HepG2 (cell line): ENCODE data around the gene F7. TPM values are rescaled to one million over a fixed set of nuclear protein-coding genes. Genes with fewer than 3 reads are reported as not detected.
A peak's percentile ranks its signal among the peaks of the same experiment; 100 is the strongest.

Source experiments
- ARID3A ChIP-seq: IDR thresholded peaks from 2 replicates; pipeline ENCODE4 v1.6.1; 2012; ENCODE audit warnings: low read depth, low read length, improper control_type of control experiment
- ATF1 ChIP-seq: IDR thresholded peaks from 2 replicates; pipeline ENCODE4 v1.6.1; 2016; ENCODE audit warnings: mild to moderate bottlenecking, control low read depth
- BRF2 ChIP-seq: sonication (generic); formaldehyde crosslinking; IDR thresholded peaks from 2 replicates; pipeline ENCODE4 v1.8.1; 2022; ENCODE audit warnings: mild to moderate bottlenecking, missing genetic modification reagents
- DNMT3B ChIP-seq: conservative IDR thresholded peaks from 2 replicates; pipeline ENCODE4 v1.6.1; 2016; ENCODE audit warnings: missing biosample characterization, control low read depth
- HMG20A ChIP-seq: IDR thresholded peaks from 2 replicates; pipeline ENCODE4 v1.6.1; 2016; ENCODE audit warnings: borderline replicate concordance
- PITX1 ChIP-seq: sonication (generic); formaldehyde crosslinking; IDR thresholded peaks from 2 replicates; pipeline ENCODE4 v1.5.1; 2020; ENCODE audit warnings: mild to moderate bottlenecking, missing genetic modification reagents
- PRPF4 ChIP-seq: fragments of 200-400 bp; formaldehyde crosslinking; IDR thresholded peaks from 2 replicates; pipeline ENCODE4 v1.6.1; 2016; ENCODE audit warnings: low read length, low read depth; ENCODE audit not compliant: poor library complexity, severe bottlenecking
- RARG ChIP-seq: sonication (generic); formaldehyde crosslinking; IDR thresholded peaks from 2 replicates; pipeline ENCODE4 v1.4.0; 2020; ENCODE audit warnings: low read depth, mild to moderate bottlenecking, missing genetic modification reagents
- TERF1 ChIP-seq: sonication (generic); formaldehyde crosslinking; IDR thresholded peaks from 2 replicates; pipeline ENCODE4 v1.8.0; 2022; ENCODE audit warnings: mild to moderate bottlenecking, missing genetic modification reagents, moderate library complexity
- YY1 ChIP-seq: IDR thresholded peaks from 2 replicates; pipeline ENCODE4 v1.6.1; 2011; ENCODE audit warnings: low read length, low read depth, moderate library complexity, mild to moderate bottlenecking; ENCODE audit not compliant: insufficient read depth, insufficient replicate concordance
- ZNF180 ChIP-seq: sonication (generic); formaldehyde crosslinking; IDR thresholded peaks from 2 replicates; pipeline ENCODE4 v1.4.0; 2020; ENCODE audit warnings: low read depth, missing genetic modification reagents, borderline replicate concordance
- ZNF205 ChIP-seq: IDR thresholded peaks from 2 replicates; pipeline ENCODE4 v1.6.1; 2018; ENCODE audit warnings: missing biosample characterization, missing genetic modification reagents
- ZNF644 ChIP-seq: IDR thresholded peaks from 2 replicates; pipeline ENCODE4 v1.6.1; 2016; ENCODE audit warnings: low read depth
- ZNF770 ChIP-seq: sonication (generic); formaldehyde crosslinking; IDR thresholded peaks from 2 replicates; pipeline ENCODE4 v1.5.0; 2020; ENCODE audit warnings: mild to moderate bottlenecking, missing genetic modification reagents
- ZNF772 ChIP-seq: sonication (generic); formaldehyde crosslinking; IDR thresholded peaks from 2 replicates; pipeline ENCODE4 v1.5.0; 2020; ENCODE audit warnings: mild to moderate bottlenecking, missing genetic modification reagents
- ZSCAN21 ChIP-seq: sonication (generic); formaldehyde crosslinking; IDR thresholded peaks from 2 replicates; pipeline ENCODE4 v1.8.0; 2022; ENCODE audit warnings: mild to moderate bottlenecking, missing genetic modification reagents, moderate library complexity, borderline replicate concordance
- polyA plus RNA-seq, 8 experiments: library from polyadenylated mRNA; depleted of rRNA in 3 of 8; stranded (reverse) in 7 of 8; unstranded in 1 of 8; fragments of >200 nt; fragmentation: Illumina TruSeq in 4 of 8; extraction: Trizol in 4 of 8; gene quantifications; 2 replicates each; pipeline versions ENCODE4 v1.2.1 to v1.2.3, GENCODE V29; 2011 to 2016; ENCODE audit warnings: low read depth in 4 of 8, missing spikeins in 1 of 8, mixed read lengths in 1 of 8; ENCODE audit not compliant: insufficient read depth in 1 of 8
- total RNA-seq, 5 experiments: library from RNA; depleted of rRNA; stranded (reverse); fragments of >200 nt; fragmentation: Illumina TruSeq; extraction: Trizol; gene quantifications; 2 replicates each; pipeline ENCODE4 v1.2.3, GENCODE V29; 2016; ENCODE audit warnings: low read depth in 1 of 5
- TF ChIP-seq, protein P1 (sequence below): sonication (generic); formaldehyde crosslinking; IDR thresholded peaks from 2 replicates; pipeline ENCODE4 v1.8.0; 2022; ENCODE audit warnings: mild to moderate bottlenecking, missing genetic modification reagents; ENCODE audit not compliant: insufficient replicate concordance
- TF ChIP-seq, protein P2 (sequence below): sonication (generic); formaldehyde crosslinking; IDR thresholded peaks from 2 replicates; pipeline ENCODE4 v1.5.0; 2020; ENCODE audit warnings: mild to moderate bottlenecking, missing genetic modification reagents

Gene F7
- total and polyA plus RNA-seq, 2 of the 13 experiments (the other 11 are each of a cell fraction or from before 2014, with no cell fraction given), result 12.6 to 26.5 TPM

GRCh38 chr13:113138792-113139551, 33.4 kb downstream of the F7 start (continued):
- peak; percentile 89; the same call in 1 of the 2 replicates for TF ChIP-seq RARG
- TF ChIP-seq DNMT3B, result 0 out of 2 replicates have a peak, but pooled peaks have one; percentile 37
- TF ChIP-seq ATF1, result peak; percentile 73; the same call in 1 of the 2 replicates
- peak; percentile 68; the same call in 1 of the 2 replicates for TF ChIP-seq ZNF205 (CRISPR knock-in tag)
- no peak for TF ChIP-seq ZNF180 (CRISPR knock-in tag)
- peak; percentile 84 for TF ChIP-seq YY1
- peak; percentile 51 for TF ChIP-seq ZNF770
- TF ChIP-seq ZSCAN21 (CRISPR knock-in tag), result no peak
- TF ChIP-seq, protein P1, sequence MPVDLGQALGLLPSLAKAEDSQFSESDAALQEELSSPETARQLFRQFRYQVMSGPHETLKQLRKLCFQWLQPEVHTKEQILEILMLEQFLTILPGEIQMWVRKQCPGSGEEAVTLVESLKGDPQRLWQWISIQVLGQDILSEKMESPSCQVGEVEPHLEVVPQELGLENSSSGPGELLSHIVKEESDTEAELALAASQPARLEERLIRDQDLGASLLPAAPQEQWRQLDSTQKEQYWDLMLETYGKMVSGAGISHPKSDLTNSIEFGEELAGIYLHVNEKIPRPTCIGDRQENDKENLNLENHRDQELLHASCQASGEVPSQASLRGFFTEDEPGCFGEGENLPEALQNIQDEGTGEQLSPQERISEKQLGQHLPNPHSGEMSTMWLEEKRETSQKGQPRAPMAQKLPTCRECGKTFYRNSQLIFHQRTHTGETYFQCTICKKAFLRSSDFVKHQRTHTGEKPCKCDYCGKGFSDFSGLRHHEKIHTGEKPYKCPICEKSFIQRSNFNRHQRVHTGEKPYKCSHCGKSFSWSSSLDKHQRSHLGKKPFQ (CRISPR knock-in tag), result peak; percentile 87
- no peak for TF ChIP-seq TERF1 (CRISPR knock-in tag)
- TF ChIP-seq, protein P2, sequence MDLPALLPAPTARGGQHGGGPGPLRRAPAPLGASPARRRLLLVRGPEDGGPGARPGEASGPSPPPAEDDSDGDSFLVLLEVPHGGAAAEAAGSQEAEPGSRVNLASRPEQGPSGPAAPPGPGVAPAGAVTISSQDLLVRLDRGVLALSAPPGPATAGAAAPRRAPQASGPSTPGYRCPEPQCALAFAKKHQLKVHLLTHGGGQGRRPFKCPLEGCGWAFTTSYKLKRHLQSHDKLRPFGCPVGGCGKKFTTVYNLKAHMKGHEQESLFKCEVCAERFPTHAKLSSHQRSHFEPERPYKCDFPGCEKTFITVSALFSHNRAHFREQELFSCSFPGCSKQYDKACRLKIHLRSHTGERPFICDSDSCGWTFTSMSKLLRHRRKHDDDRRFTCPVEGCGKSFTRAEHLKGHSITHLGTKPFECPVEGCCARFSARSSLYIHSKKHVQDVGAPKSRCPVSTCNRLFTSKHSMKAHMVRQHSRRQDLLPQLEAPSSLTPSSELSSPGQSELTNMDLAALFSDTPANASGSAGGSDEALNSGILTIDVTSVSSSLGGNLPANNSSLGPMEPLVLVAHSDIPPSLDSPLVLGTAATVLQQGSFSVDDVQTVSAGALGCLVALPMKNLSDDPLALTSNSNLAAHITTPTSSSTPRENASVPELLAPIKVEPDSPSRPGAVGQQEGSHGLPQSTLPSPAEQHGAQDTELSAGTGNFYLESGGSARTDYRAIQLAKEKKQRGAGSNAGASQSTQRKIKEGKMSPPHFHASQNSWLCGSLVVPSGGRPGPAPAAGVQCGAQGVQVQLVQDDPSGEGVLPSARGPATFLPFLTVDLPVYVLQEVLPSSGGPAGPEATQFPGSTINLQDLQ (CRISPR knock-in tag), result no peak
- TF ChIP-seq PITX1 (CRISPR knock-in tag), result peak; percentile 98
- peak; percentile 91 for TF ChIP-seq ZNF644 (CRISPR knock-in tag)
- peak; percentile 96 for TF ChIP-seq ARID3A
- peak; percentile 91; the same call in 1 of the 2 replicates for TF ChIP-seq HMG20A (CRISPR knock-in tag)
- TF ChIP-seq ZNF772 (CRISPR knock-in tag), result peak; percentile 79
- TF ChIP-seq BRF2 (CRISPR knock-in tag), result no peak
- no peak for TF ChIP-seq PRPF4
